SKM-1 treated with dmso at 0.1 percent for 144 hours (cell line): Measurements from ENCODE around the gene FMN2.

Experiments used
- DNase-seq: peaks from one replicate; lab custom pipeline; 2025; ENCODE audit not compliant: unreplicated experiment; lab: John Stamatoyannopoulos, UW

Gene FMN2

DNA sequence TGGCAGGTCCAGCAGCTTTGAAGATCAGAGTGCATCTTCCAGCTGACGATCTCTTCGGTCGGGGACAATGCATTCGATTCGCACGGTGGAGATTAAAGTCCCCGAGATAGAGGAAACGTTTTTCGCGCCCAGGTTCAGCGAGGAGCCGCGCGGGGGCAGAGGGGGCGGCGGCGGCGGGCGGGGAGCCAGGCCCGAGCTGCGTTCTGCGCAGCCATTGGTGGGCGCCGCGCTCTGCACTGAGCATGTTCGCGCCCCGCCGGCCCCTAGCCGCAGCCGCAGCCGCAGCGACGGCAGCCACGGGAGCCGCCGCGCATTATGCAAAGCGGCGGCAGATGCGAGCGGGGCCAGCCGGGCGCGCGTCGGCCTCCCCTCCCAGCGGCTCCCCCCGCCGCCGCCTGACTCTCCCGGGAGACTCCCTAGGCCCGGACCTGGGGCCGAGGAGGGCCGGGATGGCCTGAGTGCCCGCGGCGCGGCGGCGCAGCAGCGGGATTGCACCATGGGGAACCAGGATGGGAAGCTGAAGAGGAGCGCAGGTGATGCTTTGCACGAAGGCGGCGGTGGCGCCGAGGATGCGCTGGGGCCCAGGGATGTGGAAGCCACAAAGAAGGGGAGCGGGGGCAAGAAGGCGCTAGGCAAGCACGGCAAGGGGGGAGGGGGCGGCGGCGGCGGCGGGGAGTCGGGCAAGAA lies at the start of gene FMN2:
FMN2 (plus strand) TSS at position 270 of the 687 bp plus-strand sequence; CDS start at position 497, 227 bp downstream.
- DNase-seq = no peak

DNA sequence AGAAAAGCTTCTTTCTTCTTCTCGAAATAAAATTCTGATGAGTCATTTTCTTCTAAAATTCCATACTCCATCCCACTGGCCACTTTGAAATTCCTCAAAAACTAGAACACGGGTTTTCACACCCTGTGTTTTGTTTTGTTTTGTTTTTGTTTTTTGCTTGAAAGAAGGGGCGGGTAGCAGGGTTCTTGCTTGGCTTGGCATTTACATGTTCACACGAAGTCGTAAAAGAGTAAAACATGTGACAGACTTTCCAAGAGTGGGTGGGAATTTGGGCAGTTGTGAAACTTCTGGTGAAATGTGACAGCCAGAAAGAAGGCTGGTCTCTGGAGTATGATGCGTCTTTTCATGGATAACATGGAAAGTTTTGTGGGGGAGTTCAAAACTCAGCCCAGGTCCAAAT lies 47.1 kb upstream of the FMN2 start:
- DNase-seq = no peak

DNA sequence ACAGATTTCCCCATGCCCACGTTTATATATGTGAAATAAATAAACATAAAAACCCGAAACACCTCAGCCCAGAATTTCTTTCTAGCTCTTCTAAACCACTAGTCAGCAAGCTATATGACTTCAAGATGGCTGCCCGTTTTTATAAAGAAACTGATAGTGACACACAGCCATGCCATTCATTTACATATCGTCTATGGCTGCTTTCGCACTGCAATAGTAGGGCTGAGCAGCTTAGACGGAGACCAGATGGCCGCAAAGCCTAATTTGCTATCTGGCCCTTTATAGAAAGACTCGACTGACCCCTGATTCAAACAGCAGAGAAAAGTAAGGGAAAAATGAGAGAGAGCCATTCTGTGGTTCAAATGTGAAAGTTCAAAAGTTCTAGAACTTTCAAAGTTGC lies 45.7 kb upstream of the FMN2 start:
- DNase-seq = no peak

DNA sequence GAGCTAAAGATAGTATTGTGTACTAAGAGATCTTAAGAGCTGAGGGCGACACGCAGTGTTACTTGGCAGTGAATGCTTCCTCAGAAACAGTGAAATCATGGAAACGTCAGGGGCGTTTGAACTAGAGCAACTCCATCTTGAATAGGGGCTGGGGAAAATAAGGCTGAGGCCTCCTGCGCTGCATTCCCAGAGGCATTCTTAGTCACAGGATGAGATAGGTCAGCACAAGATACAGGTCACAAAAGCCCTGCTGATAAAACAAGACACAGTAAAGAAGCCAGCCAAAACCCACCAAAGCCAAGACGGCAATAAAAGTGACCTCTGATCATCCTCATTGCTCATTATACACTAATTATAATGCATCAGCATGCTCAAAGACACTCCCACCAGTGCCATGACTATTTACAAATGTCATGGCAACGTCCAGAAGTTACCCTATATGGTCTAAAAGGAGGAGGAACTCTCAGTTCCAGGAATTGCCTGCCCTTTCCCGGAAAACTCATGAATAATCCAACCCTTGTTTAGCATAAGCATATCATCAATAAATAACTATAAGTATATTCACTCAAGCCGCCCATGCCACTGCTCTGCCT lies 37.5 kb upstream of the FMN2 start:
- no peak for DNase-seq

DNA sequence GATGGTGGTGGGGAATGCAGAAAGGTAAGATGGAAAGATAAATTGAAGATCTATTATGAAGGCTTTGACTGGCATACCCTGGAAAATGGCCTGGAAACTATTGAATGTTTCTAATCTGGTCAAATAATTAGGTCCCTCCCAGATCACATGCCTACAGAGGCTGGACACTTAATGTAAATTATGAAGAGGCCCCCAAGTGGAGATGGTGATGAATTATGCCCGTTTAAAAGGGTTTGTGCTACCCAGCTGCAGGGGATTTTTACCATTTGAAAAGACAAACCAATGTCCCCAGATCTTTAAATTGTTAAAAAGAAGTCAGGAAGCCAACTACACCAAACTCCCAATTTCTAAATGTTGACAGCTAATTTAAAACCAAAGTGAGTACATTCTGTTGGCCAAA lies 35.7 kb upstream of the FMN2 start:
- no peak for DNase-seq

- no peak for DNase-seq
Observed at GRCh38 chr1:240056350-240056749, 35.3 kb upstream of the FMN2 start.

DNA sequence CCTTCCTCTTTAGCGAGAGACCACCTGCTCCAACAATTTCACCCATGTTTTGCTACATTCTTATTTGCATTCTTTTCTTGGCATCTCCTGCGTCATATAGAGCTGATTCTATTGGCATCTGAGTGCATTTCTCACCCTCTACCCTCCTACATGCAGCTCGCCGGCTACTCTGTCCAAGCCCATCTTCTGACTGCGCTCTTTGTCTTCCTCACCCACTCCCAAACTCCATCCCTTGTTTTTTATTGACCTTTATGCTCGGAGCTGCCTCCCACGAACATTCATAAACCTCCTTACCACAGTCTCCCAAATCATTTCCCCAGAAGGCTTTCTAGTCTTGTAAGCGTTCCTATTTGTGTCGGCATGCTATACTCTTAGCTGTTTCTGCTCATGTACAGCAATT lies 33.6 kb upstream of the FMN2 start:
- DNase-seq = no peak

GRCh38 chr1:240068961-240069360 lies 22.7 kb upstream of the FMN2 start:
- DNase-seq = no peak

- DNase-seq = no peak
Observed at GRCh38 chr1:240070188-240070587, 21.5 kb upstream of the FMN2 start.

DNA sequence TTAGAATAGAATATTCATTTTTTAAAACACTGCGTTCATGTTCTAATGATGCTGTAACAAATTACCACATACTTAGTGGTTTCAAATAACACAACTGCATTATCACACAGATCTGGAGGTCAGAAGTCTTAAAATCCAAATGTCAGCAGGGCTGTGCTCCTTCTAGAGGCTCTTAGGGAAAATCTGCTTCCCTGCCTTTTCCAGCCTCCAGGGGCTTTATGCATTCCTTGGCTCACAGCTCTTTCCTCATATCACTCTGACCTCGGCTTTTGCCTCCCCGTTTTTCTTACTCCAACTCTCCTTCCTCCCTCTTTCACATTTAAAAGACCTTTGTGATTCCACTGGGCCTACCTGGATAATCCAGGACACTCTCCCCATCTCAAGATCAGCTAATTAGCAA lies 18.6 kb upstream of the FMN2 start:
- DNase-seq = no peak

- DNase-seq = no peak
Observed at GRCh38 chr1:240074422-240074821, 17.3 kb upstream of the FMN2 start.

- no peak for DNase-seq
Observed at GRCh38 chr1:240074908-240075307, 16.8 kb upstream of the FMN2 start.

GRCh38 chr1:240084337-240084736 lies 7.3 kb upstream of the FMN2 start:
- DNase-seq = no peak

DNA sequence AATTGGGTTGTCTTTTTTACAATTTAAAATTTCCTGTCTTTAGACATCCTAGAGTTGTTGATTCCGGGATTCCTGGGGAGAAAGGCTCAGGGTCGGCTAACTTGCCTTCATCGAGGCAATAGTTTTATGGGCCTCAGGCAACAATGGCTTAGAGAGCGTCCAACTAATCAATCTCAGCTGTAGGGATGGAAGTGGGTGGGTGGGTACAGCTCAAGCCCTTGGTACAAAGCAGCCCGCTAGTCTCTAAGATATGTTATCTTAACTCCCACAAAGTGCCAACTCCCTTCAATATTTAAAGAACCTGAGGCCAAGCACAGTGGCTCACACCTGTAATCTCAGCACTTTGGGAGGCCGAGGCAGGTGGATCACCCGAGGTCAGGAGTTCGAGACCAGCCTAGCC lies 6.9 kb upstream of the FMN2 start:
- DNase-seq = no peak

- DNase-seq = no peak
Observed at GRCh38 chr1:240086726-240087125, 5.0 kb upstream of the FMN2 start.

GRCh38 chr1:240090014-240090413 lies 1.7 kb upstream of the FMN2 start:
- no peak for DNase-seq

DNA sequence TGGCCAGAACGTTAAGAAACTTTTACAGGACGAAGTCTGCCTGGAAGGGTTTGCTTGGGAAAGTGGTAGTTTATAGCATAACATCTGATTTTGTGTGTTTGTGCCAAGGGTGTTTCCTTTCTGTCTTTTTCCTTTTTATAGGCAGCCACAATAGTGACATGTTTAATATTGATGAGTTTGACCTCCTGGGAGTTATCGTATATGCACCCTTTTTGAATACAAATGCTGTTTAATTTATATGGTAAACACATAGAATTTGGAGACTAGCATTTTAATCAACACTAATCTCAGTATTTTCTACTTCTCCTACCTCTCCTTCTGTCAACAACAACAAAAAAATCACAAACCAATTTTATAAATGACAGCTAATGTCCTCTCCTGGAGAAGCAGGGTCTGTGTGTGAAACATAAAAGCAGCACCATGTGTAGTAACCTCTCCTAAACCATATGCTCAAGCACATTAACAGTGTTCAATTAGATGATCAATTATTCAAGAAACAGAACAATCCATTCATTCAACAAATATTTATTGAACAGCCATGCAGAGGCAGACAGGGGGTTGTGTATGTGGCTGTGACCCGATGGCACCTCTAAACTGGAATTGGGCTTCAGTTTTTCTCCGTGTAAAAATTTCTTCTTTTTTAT lies 604 bp upstream of the FMN2 start:
- DNase-seq = no peak

DNA sequence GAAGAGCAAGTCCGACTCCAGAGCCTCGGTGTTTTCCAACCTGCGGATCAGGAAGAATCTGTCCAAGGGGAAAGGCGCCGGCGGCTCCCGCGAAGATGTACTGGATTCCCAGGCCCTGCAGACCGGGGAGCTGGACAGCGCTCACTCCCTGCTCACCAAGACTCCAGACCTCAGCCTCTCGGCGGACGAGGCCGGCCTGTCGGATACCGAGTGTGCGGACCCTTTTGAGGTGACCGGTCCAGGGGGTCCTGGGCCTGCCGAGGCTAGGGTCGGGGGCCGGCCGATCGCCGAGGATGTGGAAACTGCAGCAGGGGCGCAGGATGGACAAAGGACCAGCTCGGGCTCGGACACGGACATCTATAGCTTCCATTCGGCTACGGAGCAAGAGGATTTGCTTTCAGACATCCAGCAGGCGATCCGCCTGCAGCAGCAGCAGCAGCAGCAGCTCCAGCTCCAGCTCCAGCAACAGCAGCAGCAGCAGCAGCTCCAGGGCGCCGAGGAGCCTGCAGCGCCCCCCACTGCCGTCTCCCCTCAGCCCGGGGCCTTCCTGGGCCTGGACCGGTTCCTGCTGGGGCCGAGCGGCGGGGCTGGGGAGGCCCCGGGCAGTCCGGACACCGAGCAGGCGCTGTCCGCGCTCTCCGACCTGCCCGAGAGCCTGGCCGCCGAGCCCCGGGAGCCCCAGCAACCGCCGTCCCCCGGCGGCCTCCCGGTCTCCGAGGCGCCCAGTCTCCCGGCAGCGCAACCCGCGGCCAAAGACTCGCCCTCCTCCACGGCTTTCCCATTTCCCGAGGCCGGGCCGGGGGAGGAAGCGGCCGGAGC lies 827 bp downstream of the FMN2 start:
- DNase-seq = no peak

GRCh38 chr1:240093120-240093961 lies 1.7 kb downstream of the FMN2 start:
- no peak for DNase-seq

GRCh38 chr1:240094041-240094722 lies 2.5 kb downstream of the FMN2 start:
- no peak for DNase-seq
